Measurements from ENCODE around the gene OSMR.
A peak's percentile ranks its signal among the peaks of the same experiment; 100 is the strongest.

Gene OSMR

GRCh38 chr5:38824821-38825220, 21.0 kb upstream of the OSMR start:
- Mint-ChIP-seq H3K27me3 (ENCODE audit: low read depth, poor library complexity) (no peaks in the 10 kb centered on the region), H3K4me1 (no peaks in the 10 kb centered on the region), H3K4me3 (no peak overlapping the region), H3K9me3 (peaks cover 13% of the 10 kb centered on the region), H3K27ac (no peak overlapping the region), H3K36me3 (ENCODE audit: low read depth) (no peaks in the 10 kb centered on the region)
- DNase-seq = no peak
- TF ChIP-seq CTCF (IDR thresholded peaks at IDR 0.05) = no peak

GRCh38 chr5:38825494-38825893, 20.3 kb upstream of the OSMR start:
- DNase-seq = no peak
- peaks cover 7% of the 10 kb centered on the region for H3K9me3 Mint-ChIP-seq
- H3K4me3 Mint-ChIP-seq = no peak overlapping the region
- no peaks in the 10 kb centered on the region for H3K27me3 Mint-ChIP-seq (ENCODE audit: low read depth, poor library complexity)
- H3K36me3 Mint-ChIP-seq (ENCODE audit: low read depth) = no peaks in the 10 kb centered on the region
- H3K27ac Mint-ChIP-seq = no peak overlapping the region
- H3K4me1 Mint-ChIP-seq = no peaks in the 10 kb centered on the region
- TF ChIP-seq CTCF (IDR thresholded peaks at IDR 0.05) = no peak

DNA sequence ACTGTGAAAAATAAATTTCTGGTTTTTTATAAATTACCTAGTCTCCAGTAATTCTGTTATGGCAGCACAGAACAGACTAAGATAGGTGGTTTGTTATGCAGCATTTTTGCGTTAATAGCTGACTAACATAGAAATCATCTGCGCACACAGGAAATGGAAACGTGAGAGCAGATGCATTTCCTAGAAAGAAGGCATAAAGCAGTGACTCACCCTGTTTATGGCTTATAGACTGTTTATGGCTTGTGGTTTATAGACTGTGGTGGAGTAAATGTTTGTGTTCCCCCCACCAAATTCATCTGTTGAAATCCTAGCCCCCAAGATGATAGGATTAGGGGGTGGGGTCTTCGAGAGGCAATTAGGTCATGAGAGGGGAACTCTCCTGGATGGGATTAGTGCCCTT, 18.3 kb upstream of the OSMR start:
- Mint-ChIP-seq H3K9me3 (peaks cover 3% of the 10 kb centered on the region), H3K4me1 (no peaks in the 10 kb centered on the region), H3K27ac (no peak overlapping the region), H3K36me3 (ENCODE audit: low read depth) (no peaks in the 10 kb centered on the region), H3K27me3 (ENCODE audit: low read depth, poor library complexity) (peaks cover 4% of the 10 kb centered on the region), H3K4me3 (no peak overlapping the region)
- no peak for DNase-seq
- TF ChIP-seq CTCF (IDR thresholded peaks at IDR 0.05) = no peak

GRCh38 chr5:38830521-38831051, 15.2 kb upstream of the OSMR start:
- H3K27me3 Mint-ChIP-seq (ENCODE audit: low read depth, poor library complexity) = peaks cover 4% of the 10 kb centered on the region
- H3K27ac Mint-ChIP-seq = no peak overlapping the region
- H3K9me3 Mint-ChIP-seq = no peaks in the 10 kb centered on the region
- H3K4me3 Mint-ChIP-seq = no peak overlapping the region
- DNase-seq = no peak
- H3K36me3 Mint-ChIP-seq (ENCODE audit: low read depth) = no peaks in the 10 kb centered on the region
- peaks cover 3% of the 10 kb centered on the region for H3K4me1 Mint-ChIP-seq
- no peak for TF ChIP-seq CTCF (IDR thresholded peaks at IDR 0.05)

DNA sequence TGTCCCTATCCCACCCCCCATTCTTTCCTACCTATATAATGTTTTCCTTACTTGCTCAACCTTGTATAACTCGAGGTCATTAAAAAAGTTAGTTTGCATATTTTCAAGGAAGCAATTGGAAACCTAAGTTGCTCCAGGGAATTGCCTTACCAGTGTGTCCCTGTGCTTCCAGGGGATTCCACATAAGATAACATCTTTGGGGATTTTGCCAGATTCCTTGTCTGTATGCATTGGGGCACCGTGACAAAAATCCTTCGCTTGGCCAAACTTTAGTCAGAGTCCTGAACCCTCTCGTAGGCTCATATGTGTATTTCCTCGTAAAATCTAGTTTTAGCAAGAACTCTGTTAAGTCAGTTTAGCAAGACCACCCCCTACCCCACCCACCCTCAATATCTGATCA, 14.7 kb upstream of the OSMR start:
- H3K27me3 Mint-ChIP-seq (ENCODE audit: low read depth, poor library complexity) = peaks cover 6% of the 10 kb centered on the region
- no peak for DNase-seq
- TF ChIP-seq CTCF (IDR thresholded peaks at IDR 0.05) = no peak
- no peak overlapping the region for H3K27ac Mint-ChIP-seq
- peaks cover 8% of the 10 kb centered on the region for H3K4me1 Mint-ChIP-seq
- no peaks in the 10 kb centered on the region for H3K9me3 Mint-ChIP-seq
- H3K4me3 Mint-ChIP-seq = no peak overlapping the region
- no peaks in the 10 kb centered on the region for H3K36me3 Mint-ChIP-seq (ENCODE audit: low read depth)

DNA sequence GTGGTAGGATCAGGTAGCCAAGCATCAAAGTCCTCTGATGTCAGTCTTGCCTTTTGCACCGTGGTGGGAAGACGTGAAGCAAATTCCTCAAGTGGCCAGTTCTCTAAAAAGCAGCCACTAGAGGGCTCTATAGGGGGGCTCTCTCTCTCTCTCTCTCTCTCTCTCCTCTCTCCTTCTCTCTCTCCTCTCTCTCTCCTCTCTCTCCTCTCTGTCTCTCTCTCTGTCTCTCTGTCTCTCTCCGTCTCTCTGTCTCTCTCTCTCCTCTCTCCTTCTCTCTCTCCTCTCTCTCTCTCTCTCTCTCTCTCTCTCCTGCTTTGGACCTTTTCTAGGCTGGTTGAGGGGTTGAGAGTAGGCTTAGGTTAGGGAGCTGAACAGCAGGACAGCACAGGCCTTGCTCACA, 13.9 kb upstream of the OSMR start:
- peaks cover 7% of the 10 kb centered on the region for H3K27me3 Mint-ChIP-seq (ENCODE audit: low read depth, poor library complexity)
- TF ChIP-seq CTCF (IDR thresholded peaks at IDR 0.05) = peak; percentile 17
- no peaks in the 10 kb centered on the region for H3K36me3 Mint-ChIP-seq (ENCODE audit: low read depth)
- no peak overlapping the region for H3K27ac Mint-ChIP-seq
- H3K9me3 Mint-ChIP-seq = no peaks in the 10 kb centered on the region
- no peak overlapping the region for H3K4me3 Mint-ChIP-seq
- H3K4me1 Mint-ChIP-seq = peaks cover 9% of the 10 kb centered on the region
- peak; percentile 30 for DNase-seq
